Activated naive CD4-positive, alpha-beta T cell treated with anti-CD3 and anti-CD28 coated beads, Interleukin-2, amount 50 U/mL, for 24 hours (primary cell): Measurements from ENCODE around the gene KIFBP.
"Not testable (repeated sequence)": the region's sequence is repeated elsewhere in the genome, so short reads cannot be mapped to it uniquely, and the experiment has no call there.

Source experiments
- H3K27ac Mint-ChIP-seq: one replicate; pipeline ENCODE4 v1.8.0; 2021; ENCODE audit warnings: mild to moderate bottlenecking, mixed read lengths
- H3K27me3 Mint-ChIP-seq: one replicate; pipeline ENCODE4 v1.8.0; 2021; ENCODE audit warnings: mixed read lengths
- H3K36me3 Mint-ChIP-seq: one replicate; pipeline ENCODE4 v1.8.0; 2021; ENCODE audit warnings: mixed read lengths
- H3K4me1 Mint-ChIP-seq: one replicate; pipeline ENCODE4 v1.8.0; 2021; ENCODE audit warnings: mixed read lengths
- H3K4me3 Mint-ChIP-seq: one replicate; pipeline ENCODE4 v1.8.0; 2021; ENCODE audit warnings: mild to moderate bottlenecking, mixed read lengths
- H3K9me3 Mint-ChIP-seq: one replicate; pipeline ENCODE4 v1.8.0; 2021; ENCODE audit warnings: mixed read lengths

Gene KIFBP

GRCh38 chr10:69033256-69033655 lies 44.7 kb downstream of the KIFBP start:
- Mint-ChIP-seq H3K27ac (no peak overlapping the region), H3K27me3 (no peaks in the 10 kb centered on the region), H3K9me3 (no peaks in the 10 kb centered on the region), H3K36me3 (no peaks in the 10 kb centered on the region), H3K4me1 (no peaks in the 10 kb centered on the region), H3K4me3 (no peak overlapping the region)

GRCh38 chr10:69037489-69037888 lies 48.9 kb downstream of the KIFBP start:
- H3K4me3 Mint-ChIP-seq = no peak overlapping the region
- no peaks in the 10 kb centered on the region for H3K36me3 Mint-ChIP-seq
- H3K9me3 Mint-ChIP-seq = no peaks in the 10 kb centered on the region
- H3K4me1 Mint-ChIP-seq = no peaks in the 10 kb centered on the region
- no peaks in the 10 kb centered on the region for H3K27me3 Mint-ChIP-seq
- H3K27ac Mint-ChIP-seq = no peak overlapping the region

- not testable (repeated sequence) for H3K4me3 Mint-ChIP-seq, H3K36me3 Mint-ChIP-seq, H3K27ac Mint-ChIP-seq, H3K27me3 Mint-ChIP-seq, H3K9me3 Mint-ChIP-seq
- H3K4me1 Mint-ChIP-seq = peaks cover 22% of the 10 kb centered on the region
Measured at GRCh38 chr10:69040904-69041303, 52.3 kb downstream of the KIFBP start.

- no peaks in the 10 kb centered on the region for H3K27me3 Mint-ChIP-seq
- H3K27ac Mint-ChIP-seq = no peak overlapping the region
- no peaks in the 10 kb centered on the region for H3K9me3 Mint-ChIP-seq
- peaks cover 3% of the 10 kb centered on the region for H3K36me3 Mint-ChIP-seq
- peaks cover 23% of the 10 kb centered on the region for H3K4me1 Mint-ChIP-seq
- no peak overlapping the region for H3K4me3 Mint-ChIP-seq
Measured at GRCh38 chr10:69042417-69042816, 53.8 kb downstream of the KIFBP start.

GRCh38 chr10:69042838-69043237 lies 54.2 kb downstream of the KIFBP start:
- Mint-ChIP-seq H3K4me1 (peaks cover 23% of the 10 kb centered on the region), H3K27ac (no peak overlapping the region), H3K9me3 (no peaks in the 10 kb centered on the region), H3K27me3 (no peaks in the 10 kb centered on the region), H3K36me3 (peaks cover 3% of the 10 kb centered on the region), H3K4me3 (no peak overlapping the region)

- peaks cover 23% of the 10 kb centered on the region for H3K4me1 Mint-ChIP-seq
- no peak overlapping the region for H3K4me3 Mint-ChIP-seq
- no peaks in the 10 kb centered on the region for H3K9me3 Mint-ChIP-seq
- H3K27ac Mint-ChIP-seq = peak overlapping the region; percentile 63
- no peaks in the 10 kb centered on the region for H3K27me3 Mint-ChIP-seq
- H3K36me3 Mint-ChIP-seq = peaks cover 3% of the 10 kb centered on the region
Measured at GRCh38 chr10:69043931-69044531, 55.4 kb downstream of the KIFBP start.

- H3K27me3 Mint-ChIP-seq = no peaks in the 10 kb centered on the region
- H3K4me3 Mint-ChIP-seq = no peak overlapping the region
- peak overlapping the region; percentile 63 for H3K27ac Mint-ChIP-seq
- no peaks in the 10 kb centered on the region for H3K9me3 Mint-ChIP-seq
- H3K36me3 Mint-ChIP-seq = peaks cover 3% of the 10 kb centered on the region
- peaks cover 23% of the 10 kb centered on the region for H3K4me1 Mint-ChIP-seq
Measured at GRCh38 chr10:69044546-69044945, 55.9 kb downstream of the KIFBP start.

- peak overlapping the region; percentile 66 for H3K4me3 Mint-ChIP-seq
Measured at GRCh38 chr10:69045441-69046300, 57.1 kb downstream of the KIFBP start.

GRCh38 chr10:69047111-69047832 lies 58.7 kb downstream of the KIFBP start:
- Mint-ChIP-seq H3K36me3 (peaks cover 3% of the 10 kb centered on the region), H3K27ac (no peak overlapping the region), H3K4me3 (no peak overlapping the region), H3K9me3 (no peaks in the 10 kb centered on the region), H3K4me1 (peaks cover 27% of the 10 kb centered on the region), H3K27me3 (no peaks in the 10 kb centered on the region)

More at GRCh38 chr10:69045441-69046300, 57.1 kb downstream of the KIFBP start:
- Mint-ChIP-seq H3K27ac (peak overlapping the region; percentile 92), H3K4me1 (peaks cover 23% of the 10 kb centered on the region), H3K9me3 (no peaks in the 10 kb centered on the region), H3K27me3 (no peaks in the 10 kb centered on the region), H3K36me3 (peaks cover 3% of the 10 kb centered on the region)

GRCh38 chr10:69048103-69048502 lies 59.5 kb downstream of the KIFBP start:
- no peak overlapping the region for H3K4me3 Mint-ChIP-seq
- H3K9me3 Mint-ChIP-seq = no peaks in the 10 kb centered on the region
- H3K27me3 Mint-ChIP-seq = no peaks in the 10 kb centered on the region
- H3K27ac Mint-ChIP-seq = no peak overlapping the region
- peaks cover 3% of the 10 kb centered on the region for H3K36me3 Mint-ChIP-seq
- peaks cover 27% of the 10 kb centered on the region for H3K4me1 Mint-ChIP-seq

GRCh38 chr10:69049566-69049961 lies 61.0 kb downstream of the KIFBP start:
- no peaks in the 10 kb centered on the region for H3K9me3 Mint-ChIP-seq
- H3K4me3 Mint-ChIP-seq = no peak overlapping the region

GRCh38 chr10:69051303-69051702 lies 62.7 kb downstream of the KIFBP start:
- H3K4me1 Mint-ChIP-seq = peaks cover 19% of the 10 kb centered on the region

More at GRCh38 chr10:69049566-69049961, 61.0 kb downstream of the KIFBP start:
- H3K27ac Mint-ChIP-seq = no peak overlapping the region
- peaks cover 3% of the 10 kb centered on the region for H3K36me3 Mint-ChIP-seq
- no peaks in the 10 kb centered on the region for H3K27me3 Mint-ChIP-seq
- peaks cover 18% of the 10 kb centered on the region for H3K4me1 Mint-ChIP-seq

GRCh38 chr10:69051710-69052487 lies 63.3 kb downstream of the KIFBP start:
- peaks cover 25% of the 10 kb centered on the region for H3K4me1 Mint-ChIP-seq
- H3K27me3 Mint-ChIP-seq = no peaks in the 10 kb centered on the region
- H3K27ac Mint-ChIP-seq = peak overlapping the region; percentile 1
- no peaks in the 10 kb centered on the region for H3K36me3 Mint-ChIP-seq
- no peak overlapping the region for H3K4me3 Mint-ChIP-seq
- H3K9me3 Mint-ChIP-seq = no peaks in the 10 kb centered on the region

More at GRCh38 chr10:69051303-69051702, 62.7 kb downstream of the KIFBP start:
- no peaks in the 10 kb centered on the region for H3K27me3 Mint-ChIP-seq
- peaks cover 2% of the 10 kb centered on the region for H3K36me3 Mint-ChIP-seq
- H3K27ac Mint-ChIP-seq = peak overlapping the region; percentile 1
- H3K4me3 Mint-ChIP-seq = no peak overlapping the region
- no peaks in the 10 kb centered on the region for H3K9me3 Mint-ChIP-seq

GRCh38 chr10:69052736-69053135 lies 64.1 kb downstream of the KIFBP start:
- H3K27me3 Mint-ChIP-seq = no peaks in the 10 kb centered on the region
- no peaks in the 10 kb centered on the region for H3K36me3 Mint-ChIP-seq
- H3K27ac Mint-ChIP-seq = no peak overlapping the region
- no peaks in the 10 kb centered on the region for H3K9me3 Mint-ChIP-seq
- no peak overlapping the region for H3K4me3 Mint-ChIP-seq
- peaks cover 33% of the 10 kb centered on the region for H3K4me1 Mint-ChIP-seq

GRCh38 chr10:69055241-69055640 lies 66.6 kb downstream of the KIFBP start:
- H3K27me3 Mint-ChIP-seq = no peaks in the 10 kb centered on the region
- H3K9me3 Mint-ChIP-seq = no peaks in the 10 kb centered on the region
- H3K27ac Mint-ChIP-seq = peak overlapping the region; percentile 47
- no peaks in the 10 kb centered on the region for H3K36me3 Mint-ChIP-seq
- H3K4me1 Mint-ChIP-seq = peaks cover 41% of the 10 kb centered on the region
- H3K4me3 Mint-ChIP-seq = no peak overlapping the region
